ENCODE measurements around the gene ZNF823.

ZNF823 gene

DNA sequence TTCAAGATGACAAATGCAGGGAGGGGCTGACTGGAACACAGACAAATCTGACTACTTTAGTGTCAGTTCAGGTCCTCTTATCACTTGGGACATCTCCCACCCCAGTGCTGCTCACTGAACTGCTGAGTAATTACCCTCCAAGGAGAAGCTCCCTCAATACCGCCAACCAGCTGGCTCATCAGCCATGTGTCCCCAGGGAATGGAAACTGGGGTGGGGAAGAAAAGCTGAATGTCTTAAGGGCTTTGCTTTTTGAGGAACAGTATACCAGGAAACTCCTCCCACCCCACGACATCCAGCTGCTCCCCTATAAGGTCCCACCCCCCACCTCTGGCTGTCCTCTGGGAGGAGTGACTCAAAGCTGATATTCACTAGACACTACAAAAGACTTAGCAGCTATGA lies 2.0 kb downstream of the ZNF823 start:
- no peak for DNase-seq

DNA sequence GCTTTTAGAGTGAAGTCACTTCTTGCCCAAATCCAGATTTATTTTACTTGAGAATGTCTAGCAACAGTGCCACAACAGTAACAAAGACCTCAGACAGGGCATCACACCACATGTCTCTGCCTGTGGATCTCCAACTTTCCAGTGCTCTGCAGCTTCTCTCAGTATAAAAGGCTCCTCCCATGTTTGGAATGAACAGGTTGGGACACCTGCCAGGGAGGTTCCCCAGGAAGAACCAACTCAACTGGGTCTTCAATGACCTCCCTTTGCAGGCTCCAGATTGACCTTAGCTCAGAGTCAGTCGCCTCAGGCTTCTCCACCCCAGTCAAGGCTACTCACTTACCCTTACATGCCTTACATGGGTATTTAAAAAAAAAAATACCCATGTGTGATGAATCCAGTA lies 3.4 kb downstream of the ZNF823 start:
- no peak for DNase-seq

DNA sequence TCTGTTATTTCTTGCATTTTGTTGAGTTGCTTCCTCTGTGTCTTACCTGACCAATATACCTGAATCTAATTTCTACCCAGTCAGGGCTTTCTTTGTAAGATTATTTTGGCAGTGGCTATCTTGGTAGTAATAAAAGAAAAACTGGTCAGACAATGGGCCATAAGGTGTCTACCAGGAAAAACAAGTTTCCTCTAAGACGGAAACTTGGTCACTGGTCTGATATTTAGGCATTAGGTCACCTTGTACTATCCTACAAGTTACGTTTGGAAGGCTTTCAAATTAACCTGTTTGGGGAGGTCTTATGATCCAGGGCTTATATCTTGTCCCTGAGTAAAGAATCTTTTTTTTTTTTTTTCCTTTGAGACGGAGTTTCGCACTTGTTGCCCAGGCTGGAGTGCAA lies 9.2 kb downstream of the ZNF823 start:
- DNase-seq, result no peak

DNA sequence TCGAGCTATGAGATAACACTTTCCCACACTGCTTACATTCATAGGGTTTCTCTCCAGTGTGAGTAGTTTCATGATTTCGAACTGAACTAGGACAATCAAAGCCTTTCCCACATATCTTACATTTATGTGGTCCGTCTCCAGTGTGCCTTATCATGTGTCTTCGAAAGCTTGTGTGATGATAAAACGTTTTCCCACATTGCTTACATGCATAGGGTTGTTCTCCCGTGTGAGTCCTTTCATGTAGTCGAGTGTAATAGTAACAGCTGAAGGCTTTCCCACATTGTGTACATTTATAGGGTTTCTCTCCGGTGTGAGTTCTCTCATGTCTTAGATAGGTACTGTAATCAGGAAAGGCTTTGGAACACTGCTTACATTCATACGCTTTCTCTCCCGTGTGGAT lies 16.3 kb downstream of the ZNF823 start:
- no peak for DNase-seq

DNA sequence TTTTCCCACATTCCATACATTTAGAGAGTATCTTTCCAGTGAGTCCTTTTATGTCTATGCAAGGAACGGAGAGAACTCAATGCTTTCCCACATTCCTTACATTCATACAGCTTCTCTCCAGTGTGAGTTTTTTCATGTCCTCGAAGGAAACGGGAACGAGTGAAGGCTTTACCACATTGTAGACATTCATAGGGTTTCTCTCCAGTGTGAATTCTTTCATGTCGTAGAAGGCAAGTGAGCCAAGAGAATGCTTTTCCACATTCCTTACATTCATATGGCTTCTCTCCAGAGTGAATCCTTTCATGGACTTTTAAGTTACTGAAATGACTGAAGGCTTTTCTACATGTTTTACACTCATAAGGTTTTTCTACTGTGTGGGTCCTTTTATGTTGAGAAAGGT lies 17.1 kb downstream of the ZNF823 start:
- no peak for DNase-seq

DNA sequence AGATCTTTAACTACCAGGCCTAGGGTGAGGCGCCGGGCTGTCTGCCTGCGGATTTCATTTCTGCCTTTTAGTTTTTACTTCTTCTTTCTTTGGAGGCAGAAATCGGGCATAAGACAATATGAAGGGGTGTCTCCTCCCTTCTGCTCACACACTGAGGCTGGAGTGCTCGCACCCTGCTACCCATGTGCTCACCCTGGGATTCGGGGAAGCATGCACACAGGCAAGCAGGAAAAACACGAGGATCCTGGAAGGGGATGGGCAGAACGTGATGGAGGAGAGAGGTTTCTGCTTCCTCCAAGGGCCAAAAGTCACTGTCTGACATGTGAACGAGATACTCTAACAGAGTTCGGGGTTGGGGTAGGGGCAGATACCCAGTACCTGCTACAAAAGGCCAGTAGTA lies 28.4 kb downstream of the ZNF823 start:
- DNase-seq, result no peak

DNA sequence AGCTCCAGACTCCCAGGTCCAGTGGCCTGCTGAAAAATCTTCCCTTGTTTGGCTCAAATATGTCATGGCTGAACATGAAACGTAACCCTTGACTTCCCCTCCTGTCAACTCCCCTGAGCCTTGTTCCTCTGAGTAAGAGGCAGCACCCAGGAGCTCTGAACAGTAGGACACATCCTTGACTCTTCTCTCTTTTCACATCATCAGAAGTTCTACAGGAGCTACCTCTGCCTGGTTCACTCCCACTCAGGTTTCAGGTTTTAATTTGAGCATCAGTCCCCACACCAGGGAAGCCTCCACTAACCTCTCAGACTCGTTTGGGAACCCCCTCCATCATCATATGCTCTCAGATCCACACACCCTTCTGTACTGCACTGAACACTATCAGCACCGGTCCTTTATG lies 30.3 kb downstream of the ZNF823 start:
- no peak for DNase-seq

DNA sequence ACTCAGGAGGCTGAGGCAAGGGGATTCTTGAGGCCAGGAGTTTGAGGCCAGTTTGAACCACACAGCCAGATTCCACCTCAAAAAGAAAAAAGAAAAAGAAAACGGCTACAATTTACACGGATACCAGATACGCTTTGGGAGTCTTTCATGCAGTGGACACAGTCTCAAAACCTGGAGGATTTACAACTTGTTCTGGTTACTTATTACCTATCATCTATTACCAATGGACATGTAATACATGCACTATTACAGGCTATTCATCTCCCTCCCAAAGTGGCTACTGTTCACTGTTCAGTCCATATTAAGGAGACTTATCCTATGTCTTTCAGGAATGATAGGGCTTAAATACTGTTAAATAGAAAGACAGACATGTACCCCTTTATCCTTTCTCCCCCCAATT lies 33.3 kb downstream of the ZNF823 start:
- DNase-seq, result no peak

DNA sequence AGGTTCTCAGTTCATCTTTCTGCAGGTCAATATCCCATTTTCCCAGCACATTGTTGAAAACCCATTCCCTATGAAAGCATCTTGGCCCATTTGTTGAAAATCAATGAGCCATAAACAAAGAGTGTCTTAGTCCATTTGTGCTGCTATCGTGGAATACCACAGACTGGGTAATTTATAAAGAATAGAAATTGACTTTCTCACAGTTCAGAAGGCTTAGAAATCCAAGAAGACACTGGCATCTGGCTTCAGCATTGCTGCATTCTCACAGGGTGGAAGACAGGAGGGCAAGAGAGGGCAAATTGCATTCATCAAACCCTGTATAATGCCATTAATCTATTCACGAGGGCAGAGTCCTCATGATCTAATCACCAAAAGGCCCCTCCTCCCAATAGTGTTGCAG lies 34.1 kb downstream of the ZNF823 start:
- no peak for DNase-seq

DNA sequence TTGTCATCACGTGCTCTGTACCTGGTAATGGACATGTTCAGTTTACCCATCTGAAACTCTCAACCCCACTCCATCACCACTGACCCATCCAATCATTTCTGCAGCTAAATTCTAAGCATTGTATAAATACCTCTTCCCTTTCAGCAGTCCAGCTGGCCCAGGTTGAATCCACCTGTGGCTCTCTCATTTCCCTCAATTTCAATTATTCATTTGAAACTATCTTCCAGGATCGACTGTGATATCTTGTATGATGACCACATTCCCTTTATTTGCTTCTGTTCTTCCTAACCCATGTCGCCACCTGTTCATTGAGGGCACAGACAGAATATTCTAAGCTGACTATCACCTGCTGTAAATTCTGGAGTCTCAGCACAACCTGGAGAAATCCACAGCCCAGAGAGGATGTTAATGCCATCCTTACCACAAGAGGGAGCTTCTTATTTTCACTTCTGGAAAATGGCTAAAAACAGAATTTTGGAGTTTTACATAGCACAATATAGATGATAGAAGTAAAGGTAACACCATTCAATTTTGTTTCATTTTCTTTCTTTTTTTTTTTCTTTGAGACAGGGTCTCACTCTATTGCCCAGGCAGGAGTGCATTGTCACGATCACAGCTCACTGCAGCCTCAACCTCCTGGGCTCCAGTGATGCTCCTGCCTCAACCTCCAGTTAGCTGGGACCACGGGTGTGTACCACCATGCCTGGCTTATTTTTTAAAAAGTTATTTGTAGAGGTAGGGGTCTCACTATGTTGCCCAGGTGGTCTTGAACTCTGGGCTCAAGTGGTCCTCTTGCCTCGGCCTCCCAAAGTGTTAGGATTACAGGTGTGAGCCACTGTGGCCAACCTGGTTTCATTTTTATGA lies 38.6 kb downstream of the ZNF823 start:
- DNase-seq, result peak; percentile 63

DNA sequence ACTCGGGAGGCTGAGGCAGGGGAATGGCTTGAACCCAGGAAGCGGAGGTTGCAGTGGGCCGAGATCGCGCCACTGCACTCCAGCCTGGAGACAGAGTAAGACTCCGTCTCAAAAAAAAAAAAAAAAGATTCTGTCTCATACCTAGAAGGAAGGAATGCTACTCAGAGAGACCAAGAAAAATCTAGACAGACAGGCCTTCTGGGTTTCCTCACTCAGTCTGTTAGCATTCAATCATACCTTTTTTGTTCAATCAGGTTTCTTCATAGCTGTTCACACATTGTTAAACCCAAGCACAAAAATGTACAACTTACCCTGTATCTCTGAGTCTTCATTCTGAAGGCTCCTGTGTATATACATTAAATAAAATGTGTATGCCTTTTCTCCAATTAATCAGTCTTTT lies 40.5 kb downstream of the ZNF823 start:
- DNase-seq, result no peak

DNA sequence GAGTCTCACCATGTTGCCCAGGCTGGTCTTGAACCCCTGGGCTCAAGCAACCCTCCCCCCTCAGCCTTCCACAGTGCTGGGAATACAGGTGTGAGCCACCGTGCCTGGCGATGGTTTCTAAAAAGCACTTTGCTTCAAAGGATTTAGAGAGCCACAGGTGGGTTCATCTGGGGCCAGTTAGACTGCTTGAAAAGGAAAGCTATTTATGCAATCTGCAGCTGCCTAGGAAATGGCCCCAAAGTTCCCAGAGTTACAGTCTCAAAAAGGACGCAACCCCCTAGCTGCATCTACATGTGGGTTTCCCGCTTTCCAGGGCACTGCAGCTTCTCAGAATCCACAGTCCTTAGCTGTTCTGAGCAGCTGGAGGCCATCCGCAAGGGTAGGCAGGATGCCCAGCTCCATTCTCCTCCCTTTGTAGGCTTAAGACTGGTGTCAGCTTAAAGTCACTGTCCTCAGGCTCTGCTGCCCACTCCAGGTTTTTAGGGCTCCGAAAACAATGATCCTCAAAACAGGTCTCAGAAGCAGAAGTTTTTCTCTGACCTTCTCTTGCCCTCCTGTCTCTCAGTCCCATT lies 41.4 kb downstream of the ZNF823 start:
- DNase-seq, result peak; percentile 6

DNA sequence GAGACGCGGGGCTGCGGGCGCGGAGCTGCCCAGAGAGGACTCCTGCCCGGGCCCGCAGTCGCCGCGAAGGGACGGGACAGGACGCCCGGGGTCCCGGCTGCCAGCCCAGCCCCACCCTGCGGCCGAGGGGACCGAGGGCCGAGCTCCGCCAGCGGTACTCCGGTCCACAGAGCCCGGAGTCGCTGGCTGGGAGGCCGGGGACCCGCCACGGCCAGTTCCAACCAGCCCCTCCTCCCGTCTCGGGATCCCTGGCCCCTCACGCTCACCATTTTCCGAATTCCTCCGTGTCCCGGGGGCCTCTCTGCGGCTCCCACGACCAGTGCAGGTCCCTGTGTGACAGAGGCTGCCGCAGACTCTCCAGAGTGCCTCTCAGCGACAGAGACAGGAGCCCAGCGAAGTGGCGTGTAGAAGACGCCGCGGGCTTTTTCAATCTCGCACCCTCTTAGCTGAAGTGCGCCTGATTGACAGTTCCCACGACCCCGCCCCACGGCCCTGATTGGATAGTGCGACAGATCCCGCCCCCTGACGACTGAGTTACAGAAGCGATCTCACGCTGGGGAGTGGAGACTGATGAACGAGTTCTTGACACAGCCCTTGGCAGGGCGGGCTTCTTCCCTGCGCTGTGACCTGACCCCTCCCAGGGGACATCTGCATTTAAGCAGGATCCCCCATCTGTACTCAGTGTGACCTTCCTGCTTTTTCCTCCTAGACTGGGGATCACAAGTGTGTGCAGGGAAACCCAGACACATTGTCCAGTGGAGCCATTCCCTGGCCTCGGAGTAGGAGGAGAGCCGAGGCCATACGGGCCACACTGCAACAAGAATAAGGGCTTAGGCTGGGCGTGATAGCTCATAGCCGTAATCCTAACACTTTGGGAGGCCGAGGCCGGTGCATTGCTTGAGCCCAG lies 44.0 kb downstream of the ZNF823 start:
- DNase-seq, result peak; percentile 84

DNA sequence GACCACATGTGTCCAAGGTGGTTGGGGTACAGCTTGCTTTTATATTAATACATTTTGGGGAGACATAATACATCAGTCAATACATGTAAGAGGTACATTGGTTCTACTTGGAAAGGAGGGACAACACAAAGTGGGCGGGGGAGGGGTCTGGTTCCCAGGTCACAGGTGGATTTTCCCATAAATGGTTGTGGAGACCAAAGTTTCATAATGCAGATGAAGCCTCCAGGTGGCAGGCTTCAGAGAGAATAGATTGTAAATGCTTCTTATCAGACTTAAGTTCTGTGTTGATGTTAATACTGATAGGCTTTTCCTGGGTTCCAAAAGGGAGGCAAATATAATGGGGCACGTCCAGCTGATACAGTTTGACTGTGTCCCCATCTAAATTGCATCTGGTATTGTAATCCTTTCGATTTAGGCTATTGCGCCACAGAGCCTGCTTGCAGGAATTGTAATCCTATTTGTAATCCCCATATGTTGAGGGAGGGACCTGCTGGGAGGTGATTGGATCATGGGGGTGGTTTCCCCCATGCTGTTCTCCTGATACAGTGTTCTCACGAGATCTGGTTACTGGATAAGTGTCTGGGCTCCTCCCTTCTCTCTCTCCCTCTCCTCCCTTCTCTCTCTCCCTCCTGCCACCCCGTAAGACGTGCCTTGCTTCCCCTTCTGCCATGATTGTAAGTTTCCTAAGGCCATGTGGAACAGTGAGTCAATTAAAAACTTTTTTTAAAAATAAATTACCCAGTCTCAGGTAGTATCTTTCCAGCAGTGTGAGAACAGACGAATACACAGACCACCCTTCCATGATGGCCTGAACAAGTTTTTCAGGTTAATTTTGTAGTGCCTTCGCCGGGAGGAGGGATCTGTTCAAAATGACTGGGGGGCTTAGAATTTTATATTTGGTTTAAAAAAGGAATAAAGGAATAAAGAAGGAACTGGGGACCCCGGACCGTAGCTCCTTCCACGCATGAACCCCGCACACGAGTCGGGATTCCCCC lies 44.9 kb downstream of the ZNF823 start:
- DNase-seq, result no peak

DNA sequence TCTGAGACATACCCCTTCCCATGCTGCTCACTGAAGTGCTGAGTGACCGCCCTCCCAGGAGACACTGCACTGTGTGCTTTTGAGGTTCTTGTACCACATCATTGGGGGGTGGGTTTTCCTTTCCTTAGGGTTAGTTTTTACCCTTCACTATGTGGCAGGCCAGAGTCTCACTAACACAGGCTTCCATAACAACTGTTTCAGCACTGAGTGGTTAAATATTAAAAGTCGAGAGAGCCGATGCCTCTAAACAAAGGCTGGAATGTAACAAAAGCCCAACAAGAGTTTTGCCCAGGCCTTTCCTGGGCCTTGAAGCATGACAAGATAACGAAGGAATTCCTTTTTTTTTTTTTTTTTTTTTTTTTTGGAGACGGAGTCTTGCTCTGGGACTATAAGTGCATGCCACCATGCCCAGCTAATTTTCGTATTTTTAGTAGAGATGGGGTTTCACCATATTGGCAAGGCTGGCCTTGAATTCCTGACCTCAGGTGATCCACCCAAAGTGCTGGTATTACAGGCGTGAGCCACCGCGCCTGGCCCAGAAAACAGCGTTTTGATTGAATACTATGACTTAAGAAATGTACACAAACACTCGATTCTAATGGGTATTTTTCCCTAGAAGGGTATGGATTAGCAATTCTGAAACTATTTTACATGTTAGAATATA lies 46.5 kb downstream of the ZNF823 start:
- no peak for DNase-seq

DNA sequence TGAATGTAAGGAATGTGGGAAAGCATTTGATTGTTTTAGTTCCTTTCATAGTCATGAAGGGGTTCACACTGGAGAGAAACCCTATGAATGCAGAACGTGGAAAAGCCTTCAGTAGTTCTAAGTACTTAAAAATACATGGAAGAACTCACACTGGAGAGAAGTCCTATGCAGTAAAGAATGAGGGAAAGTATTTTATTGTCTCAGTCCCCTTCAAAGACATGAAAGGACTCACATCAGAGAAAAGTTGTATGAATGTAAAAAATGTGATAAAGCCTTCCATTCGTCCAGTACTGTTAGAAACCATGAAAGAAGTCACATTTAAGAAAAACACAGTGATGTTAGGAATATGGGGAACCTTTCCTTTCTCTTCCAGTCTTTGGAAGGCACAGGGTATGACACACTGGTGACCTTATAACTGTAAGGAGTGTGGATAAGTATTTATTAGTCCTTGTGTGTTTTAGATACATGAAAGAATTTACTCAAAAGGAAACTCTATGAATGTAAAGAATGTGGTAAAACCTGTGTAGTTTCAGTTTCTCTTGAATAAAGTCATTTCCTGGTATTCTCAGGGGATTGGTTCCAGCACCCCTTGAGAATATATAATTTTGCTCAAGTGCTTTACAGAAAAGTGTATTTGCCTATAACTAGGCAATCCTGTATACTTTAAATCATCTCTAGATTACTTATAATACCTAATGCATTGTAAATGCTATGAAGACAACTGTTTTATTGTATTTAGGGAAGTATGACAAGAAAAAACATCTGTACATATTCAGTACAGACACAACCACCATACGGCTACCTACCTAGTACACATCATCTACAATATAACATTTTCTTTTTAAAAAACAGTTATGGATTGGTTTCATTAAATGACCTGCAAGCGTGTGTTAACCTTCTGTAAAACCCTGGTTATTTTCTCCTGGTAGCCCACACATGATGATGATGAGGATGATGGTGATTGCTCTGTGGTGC lies 52.8 kb downstream of the ZNF823 start:
- DNase-seq, result no peak

DNA sequence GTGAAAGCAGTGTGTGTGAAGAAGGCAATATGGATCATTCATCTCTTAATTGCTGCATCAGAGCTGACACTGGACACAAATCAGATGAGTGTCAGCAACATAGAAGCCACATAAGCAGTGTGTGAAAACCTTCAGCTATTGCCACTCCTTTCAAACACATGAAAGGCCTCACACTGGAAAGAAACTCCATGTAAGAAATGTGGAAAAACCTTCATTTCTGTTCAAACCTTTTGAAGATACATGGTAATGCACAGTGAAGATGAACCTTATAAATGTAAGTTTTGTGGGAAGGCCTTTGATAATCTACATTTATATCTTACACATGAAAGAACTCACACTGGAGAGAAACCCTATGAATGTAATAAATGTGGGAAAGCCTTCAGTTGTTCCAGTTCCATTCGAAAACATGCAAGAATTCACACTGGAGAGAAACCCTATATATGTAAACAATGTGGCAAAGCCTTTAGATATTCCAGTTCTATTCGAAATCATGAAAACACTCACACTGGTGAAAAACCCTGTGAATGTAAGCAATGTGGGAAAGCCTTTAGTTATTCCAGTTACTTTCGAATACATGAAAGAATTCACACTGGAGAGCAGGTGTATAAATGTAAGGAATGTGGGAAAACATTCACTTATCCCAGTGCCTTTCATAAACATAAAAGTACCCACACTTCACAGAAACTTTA lies 53.6 kb downstream of the ZNF823 start:
- no peak for DNase-seq

DNA sequence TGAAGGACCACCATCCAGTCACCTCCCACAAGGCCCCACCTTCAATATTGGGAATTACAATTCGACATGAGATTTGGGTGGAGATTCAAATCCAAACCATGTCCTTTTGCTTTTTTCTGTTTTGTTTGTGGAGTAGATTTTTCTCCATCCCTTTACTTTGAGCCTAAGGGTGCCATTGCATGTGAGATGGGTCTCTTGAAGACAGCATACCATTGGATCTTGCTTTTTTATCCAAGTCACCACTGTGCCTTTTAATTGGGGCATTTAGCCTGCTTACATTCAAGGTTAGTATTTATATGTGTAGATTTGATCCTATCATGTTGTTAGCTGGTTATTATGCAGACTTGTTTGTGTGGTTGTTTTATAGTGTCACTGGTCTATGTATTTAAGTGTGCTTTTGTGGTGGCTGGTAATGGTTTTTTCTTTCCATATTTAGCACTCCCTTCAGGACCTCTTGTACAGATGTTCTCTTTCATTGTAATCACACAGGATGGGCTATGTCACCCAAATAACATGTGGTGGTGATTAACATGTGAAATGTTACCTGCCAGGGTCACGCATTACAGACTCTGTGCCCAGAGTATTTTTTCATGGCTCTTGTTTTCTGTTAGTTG lies 58.0 kb downstream of the ZNF823 start:
- no peak for DNase-seq

DNA sequence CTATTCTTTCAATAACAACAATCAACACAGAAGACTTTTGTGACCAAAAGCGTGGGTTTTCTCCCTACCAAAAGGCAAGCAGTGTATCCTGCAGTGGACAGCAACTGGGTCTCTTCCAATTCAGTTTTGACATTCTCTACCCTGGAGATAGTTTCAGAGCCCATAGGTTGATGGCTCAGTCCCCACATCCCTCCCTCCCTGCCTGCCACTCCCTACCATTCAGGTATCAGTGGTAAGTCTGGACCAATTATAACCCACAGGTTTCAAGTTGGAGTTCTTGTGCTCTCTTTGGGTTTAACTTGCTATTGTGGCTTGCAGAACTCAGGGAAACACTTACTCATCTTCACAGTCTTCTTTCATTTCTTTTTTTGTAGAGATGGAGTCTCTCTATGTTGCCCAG lies 60.2 kb downstream of the ZNF823 start:
- DNase-seq, result no peak
